Stimulated activated CD4-positive, alpha-beta T cell treated with anti-CD3 and anti-CD28 coated beads, TNF-alpha, amount 100 ng/mL, for 48 hours (primary cell): ENCODE measurements around the gene AP2A2.

Experiments used
- DNase-seq, 3 donors: peaks; one replicate each; pipeline ENCODE4 v3.0.0-alpha.2; 2020; ENCODE audit warnings: low read depth in 3 of 3

Gene AP2A2

DNA sequence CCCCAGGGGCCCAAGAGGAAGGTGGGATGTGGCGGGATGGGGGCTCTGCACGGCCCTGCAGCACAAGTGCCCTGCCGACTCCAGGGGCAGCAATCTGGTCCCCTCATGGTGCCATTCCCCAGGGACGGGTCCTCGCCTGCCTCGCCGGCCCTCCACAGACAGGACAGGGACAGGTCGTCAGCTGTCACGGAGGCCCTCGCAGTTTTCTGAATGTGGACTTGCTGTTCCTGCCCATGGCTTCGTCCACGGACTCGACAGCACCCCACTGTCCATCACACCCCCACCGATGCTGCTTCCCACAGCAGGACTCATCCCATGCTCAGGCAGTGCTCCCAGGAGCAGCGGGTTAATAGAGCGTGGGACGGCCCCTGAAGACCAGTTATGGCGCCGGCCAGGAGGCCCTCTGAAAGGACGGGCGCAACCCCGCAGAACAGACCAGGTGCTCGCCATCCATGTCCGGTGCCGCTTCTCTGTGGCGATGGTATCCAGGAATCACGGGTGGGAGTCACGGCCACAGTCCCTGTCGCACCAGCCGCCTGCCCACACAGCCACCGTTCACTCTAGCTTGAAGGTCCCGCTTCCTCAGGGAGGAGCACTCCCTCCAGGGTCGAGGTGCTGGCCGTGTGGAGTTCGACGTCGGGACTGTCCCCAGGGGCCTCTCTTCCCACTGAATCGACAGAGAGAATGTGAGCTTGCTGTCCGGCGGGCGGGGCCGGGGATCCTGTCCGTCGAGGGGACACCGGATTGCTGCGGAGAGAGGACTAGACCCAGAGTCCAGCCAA is 130.5 kb downstream of the AP2A2 start:
- no peak for DNase-seq

DNA sequence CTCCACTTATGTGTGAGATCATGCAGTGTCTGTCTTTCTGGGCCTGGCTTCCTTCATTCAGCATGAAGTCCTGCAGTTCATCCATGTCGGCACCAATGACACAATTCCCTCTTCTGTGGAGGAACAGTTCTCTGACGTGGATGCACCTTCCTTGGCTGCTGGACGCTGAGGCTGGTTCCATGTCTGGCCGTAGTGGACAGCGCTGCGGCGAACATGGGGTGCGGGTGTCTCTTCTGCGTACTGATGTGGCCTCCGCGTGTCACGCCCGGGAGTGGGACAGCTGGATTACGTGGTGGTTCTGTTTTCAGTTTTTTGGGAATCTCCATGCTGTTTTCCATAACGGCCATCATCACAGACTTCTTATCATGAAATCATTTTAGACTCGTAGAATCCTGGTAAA is 132.1 kb downstream of the AP2A2 start:
- DNase-seq = no peak

GRCh38 chr11:1059759-1060158 is 134.1 kb downstream of the AP2A2 start:
- no peak for DNase-seq

DNA sequence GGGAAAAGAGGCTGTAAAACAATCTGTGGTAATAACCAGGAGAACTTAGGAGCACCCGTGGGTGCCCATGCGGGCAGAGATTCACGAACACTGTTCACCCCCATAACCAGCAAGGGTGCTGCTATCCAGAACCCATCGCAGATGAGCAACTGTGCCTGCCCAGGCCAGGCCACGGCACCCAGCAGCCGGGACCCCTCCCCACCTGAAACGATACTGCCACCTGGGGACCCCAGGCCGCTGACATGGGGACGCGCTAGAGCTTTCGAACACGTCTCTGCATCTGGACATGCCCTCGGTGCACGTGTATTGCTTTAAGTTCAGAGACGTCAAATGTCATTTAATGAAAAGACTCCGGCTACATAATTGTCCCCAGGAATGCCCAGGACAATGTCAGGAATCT is 134.7 kb downstream of the AP2A2 start:
- no peak for DNase-seq

DNA sequence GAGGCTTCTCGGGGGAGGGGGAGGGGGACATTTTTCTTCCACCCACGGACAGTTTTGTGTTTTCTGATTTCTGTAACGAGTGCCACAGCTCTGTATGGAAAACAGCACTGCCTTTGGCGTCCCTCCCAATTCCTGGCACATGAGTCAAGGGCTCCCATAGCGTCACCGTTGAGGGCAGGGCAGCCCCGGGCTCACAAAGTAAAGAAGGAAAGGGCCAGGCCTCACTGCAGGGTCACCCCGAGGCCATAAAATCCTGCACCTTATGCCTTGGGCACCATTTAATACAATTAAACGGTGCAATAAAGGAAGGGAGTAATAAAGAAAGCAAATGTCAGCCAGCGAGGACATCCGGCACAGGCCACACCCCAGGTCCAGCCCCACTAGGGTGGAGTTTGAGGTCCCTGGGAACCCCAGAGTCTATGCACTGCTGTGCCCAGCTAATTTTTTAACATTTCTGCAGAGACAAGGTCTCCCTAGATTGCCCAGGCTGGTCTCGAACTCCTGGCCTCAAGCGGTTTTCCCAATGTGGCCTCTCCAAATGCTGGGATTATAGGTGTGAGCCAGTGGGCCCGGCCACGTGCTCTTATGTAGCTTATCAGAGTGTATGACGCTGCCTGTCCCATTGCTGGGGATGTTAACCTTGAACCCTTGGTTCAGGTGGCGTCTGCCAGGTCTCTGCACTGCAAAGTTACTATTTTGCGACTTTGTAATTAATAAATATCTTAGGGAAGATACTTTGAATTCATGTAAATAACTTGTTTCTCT is 135.4 kb downstream of the AP2A2 start:
- no peak for DNase-seq
